Heart right ventricle (tissue), 16 donors: ENCODE measurements around the gene CEP135. TPM values are rescaled to one million over a fixed set of nuclear protein-coding genes. Genes with fewer than 3 reads are reported as not detected.

Source experiments
- ATAC-seq, 8 donors: fragments of 200-7000 bp; cut with Tn5 transposase; one replicate each; pipeline ENCODE4 v1.9.1; 2020; ENCODE audit warnings: mild to moderate bottlenecking in 8 of 8, moderate library complexity in 8 of 8, moderate number of reproducible peaks in 1 of 8
- DNase-seq, 2 donors: peaks; one replicate each; pipeline ENCODE4 v3.0.0-alpha.2; 2020
- H3K27ac ChIP-seq, 10 donors: fragments of 200-600 bp; sonication (generic) in 2 of 10; one replicate each; pipeline versions ENCODE4 v1.5.0 to v1.8.0; 2020 to 2022; ENCODE audit warnings: mild to moderate bottlenecking in 3 of 10
- H3K27me3 ChIP-seq, 7 donors: fragments of 200-600 bp; one replicate each; pipeline ENCODE4 v1.8.0; 2021 to 2022; ENCODE audit warnings: mild to moderate bottlenecking in 2 of 7
- H3K36me3 ChIP-seq, 9 donors: fragments of 200-600 bp; sonication (generic) in 1 of 9; one replicate each; pipeline versions ENCODE4 v1.5.0 to v1.8.0; 2020 to 2022; ENCODE audit warnings: mild to moderate bottlenecking in 2 of 9
- H3K4me1 ChIP-seq, 9 donors: fragments of 200-600 bp; sonication (generic) in 1 of 9; one replicate each; pipeline versions ENCODE4 v1.5.0 to v1.8.0; 2020 to 2022; ENCODE audit warnings: mild to moderate bottlenecking in 4 of 9
- H3K4me3 ChIP-seq, 10 donors: fragments of 200-600 bp; sonication (generic) in 2 of 10; one replicate each; pipeline versions ENCODE4 v1.5.0 to v1.8.0; 2020 to 2022; ENCODE audit warnings: mild to moderate bottlenecking in 7 of 10, moderate library complexity in 2 of 10
- H3K9me3 ChIP-seq, 11 donors: fragments of 200-600 bp in 10 of 11; sonication (generic) in 2 of 11; one replicate each; pipeline versions ENCODE4 v1.5.0 to v1.8.0; 2013 to 2022; ENCODE audit warnings: mild to moderate bottlenecking in 2 of 11, control low read depth in 1 of 11, moderate library complexity in 1 of 11
- WGBS, 2 donors: extraction: QIAGEN DNeasy Blood & Tissue Kit; methylation state at CpG; one replicate each; pipeline ENCODE4 v1.1.7; 2013; ENCODE audit warnings: inconsistent platforms in 1 of 2; 5-methylcytosine and 5-hydroxymethylcytosine counted together
- intact Hi-C, 10 donors: fragments of 100-400 bp; cut with DNase I; formaldehyde crosslinking; loops; one replicate each; pipeline versions ENCODE4 v1.11.1 to v1.14.2; 2022
- polyA plus RNA-seq, 2 donors: library from polyadenylated mRNA; stranded (reverse); fragments of 200-250 nt; gene quantifications; one replicate each; pipeline ENCODE4 v1.2.3, GENCODE V29; 2013
- total RNA-seq, 10 donors: library from RNA; stranded (reverse); fragmentation: NEBNext Ultra II Directional in 3 of 10; extraction: Animal tissue kit (Norgen Biotek cat#: 25700) in 3 of 10; gene quantifications; one replicate each; pipeline versions ENCODE4 v1.2.1 to v1.2.4, GENCODE V29; 2021 to 2023
- TF ChIP-seq, protein P1 (sequence below), 9 donors: fragments of 200-600 bp; sonication (generic) in 2 of 9; IDR thresholded peaks; one replicate each; pipeline versions ENCODE4 v1.5.0 to v1.8.0; 2021 to 2022; ENCODE audit warnings: antibody characterized with exemption in 9 of 9, mild to moderate bottlenecking in 5 of 9, moderate library complexity in 1 of 9
- donor health status: Arrhythmogenic right ventricular cardiomyopathy.
- donor health status: ischemic (EF 13 %, LVEDD 7.1; RV severe dilation, severe dysfunction).
- donor health status: healthy with polysubstance abuse.
- donor health status: DM: no; HTN: yes; CAD: no.
- donor health status: DM: no; HTN: no; CAD: no.
- donor health status: ischemic (EF 25% LVEDD 6.9; RV normal size, moderate dysfunction).
- donor health status: ischemic (EF 25% LVEDD 5.7; RV mildly dilated, moderate dysfunction).
- donor health status: healthy.
- donor health status: DM: yes; HTN: yes; CAD: no.
- donor health status: Ischemic cardiomyopathy.
- donor health status: ischemic (EF 35%, LVEDD 5.7; RV mildly dilated, moderate dysfunction).
- donor health status: nonischemic (EF 11% LVEDD 7.7; RV severe dilation, severe dysfunction).
- donor health status: DM: yes; HTN: yes; CAD: no.
- donor health status: PGD.
- donor health status: ischemic (EF 29% LVEDD 5.4; RV normal size, mild dysfunction).
- donor health status: nonischemic (EF 23%, LVEDD 6.1; RV moderate dilation, normal function).

The CEP135 gene
- total and polyA plus RNA-seq, 12 donors: 0.90 to 4.0 (median 2.4) TPM

DNA sequence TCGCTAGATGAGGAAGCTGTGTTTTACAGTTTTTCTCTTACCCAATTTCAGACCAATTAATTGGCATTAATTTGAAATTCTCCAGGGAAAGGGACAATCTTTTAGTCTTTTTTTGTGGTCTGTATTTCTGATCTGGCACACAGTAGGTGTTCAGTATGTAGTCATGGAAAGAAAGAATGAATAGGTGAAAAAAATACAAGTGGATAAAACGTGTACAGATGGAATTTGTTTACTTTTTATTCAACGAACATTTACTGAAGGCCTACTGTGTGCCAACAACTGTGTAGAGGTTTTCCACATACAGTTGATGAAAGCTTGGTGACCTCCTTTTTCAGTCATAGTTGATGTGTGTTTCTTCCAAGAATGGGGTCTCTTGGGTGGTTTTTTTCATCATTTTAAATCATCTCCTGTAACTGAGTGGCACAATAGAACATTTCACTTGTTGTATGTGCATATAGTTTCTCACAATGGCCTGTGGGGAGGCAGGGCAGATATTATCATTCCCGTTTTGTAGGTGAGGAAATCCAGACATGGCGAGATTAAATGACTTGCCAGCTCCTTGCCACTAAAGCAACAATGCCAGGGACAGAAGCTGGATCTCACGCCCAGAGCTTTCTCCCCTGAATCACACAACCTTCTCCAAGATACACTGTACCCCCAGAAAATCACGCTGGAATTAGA lies 102.4 kb downstream of the CEP135 start:
- Histone ChIP-seq H3K4me3 (no peak overlapping the region), H3K36me3 (no peaks in the 10 kb centered on the region), H3K9me3 (no peaks in the 10 kb centered on the region), H3K27me3 (peaks cover 0 to 79% (median 64%) of the 10 kb centered on the region in 7 donors), H3K4me1 (peaks cover 0 to 13% (median 7%) of the 10 kb centered on the region in 9 donors), H3K27ac (no peak overlapping the region)
- ATAC-seq (no peak), DNase-seq (no peak)
- 79 to 84% methylated on average over 7 of the region's 7 CpGs for WGBS, 2 donors
- intact Hi-C loops: no loop called here
- TF ChIP-seq, protein P1, sequence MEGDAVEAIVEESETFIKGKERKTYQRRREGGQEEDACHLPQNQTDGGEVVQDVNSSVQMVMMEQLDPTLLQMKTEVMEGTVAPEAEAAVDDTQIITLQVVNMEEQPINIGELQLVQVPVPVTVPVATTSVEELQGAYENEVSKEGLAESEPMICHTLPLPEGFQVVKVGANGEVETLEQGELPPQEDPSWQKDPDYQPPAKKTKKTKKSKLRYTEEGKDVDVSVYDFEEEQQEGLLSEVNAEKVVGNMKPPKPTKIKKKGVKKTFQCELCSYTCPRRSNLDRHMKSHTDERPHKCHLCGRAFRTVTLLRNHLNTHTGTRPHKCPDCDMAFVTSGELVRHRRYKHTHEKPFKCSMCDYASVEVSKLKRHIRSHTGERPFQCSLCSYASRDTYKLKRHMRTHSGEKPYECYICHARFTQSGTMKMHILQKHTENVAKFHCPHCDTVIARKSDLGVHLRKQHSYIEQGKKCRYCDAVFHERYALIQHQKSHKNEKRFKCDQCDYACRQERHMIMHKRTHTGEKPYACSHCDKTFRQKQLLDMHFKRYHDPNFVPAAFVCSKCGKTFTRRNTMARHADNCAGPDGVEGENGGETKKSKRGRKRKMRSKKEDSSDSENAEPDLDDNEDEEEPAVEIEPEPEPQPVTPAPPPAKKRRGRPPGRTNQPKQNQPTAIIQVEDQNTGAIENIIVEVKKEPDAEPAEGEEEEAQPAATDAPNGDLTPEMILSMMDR (IDR thresholded peaks at IDR 0.05): no peak

DNA sequence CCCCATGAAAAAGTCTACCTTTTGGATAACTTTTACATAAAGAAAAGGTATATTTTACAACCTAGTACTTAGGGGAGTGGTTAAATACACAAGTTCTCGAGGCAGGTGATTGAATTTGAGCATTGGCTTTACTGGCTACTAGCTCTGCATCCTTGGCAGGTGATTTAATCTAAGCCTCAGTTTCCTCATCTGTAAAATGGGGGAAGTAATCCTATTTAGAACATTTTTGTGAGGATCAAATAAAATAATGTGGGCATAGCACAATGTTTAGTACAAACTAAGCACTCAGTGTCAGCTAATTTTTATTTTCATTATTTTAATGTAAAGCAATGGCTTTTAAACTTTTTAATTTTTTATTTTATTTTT lies 102.9 kb downstream of the CEP135 start:
- no peaks in the 10 kb centered on the region for H3K36me3 ChIP-seq
- H3K4me1 ChIP-seq: peaks cover 0 to 13% (median 7%) of the 10 kb centered on the region in 9 donors
- DNase-seq (no peak), ATAC-seq (no peak)
- WGBS, 2 donors: 94 to 98% methylated on average over 1 of the region's 1 CpG
- H3K4me3 ChIP-seq: no peak overlapping the region
- intact Hi-C loops: no loop called here
- H3K27me3 ChIP-seq: peaks cover 0 to 77% (median 67%) of the 10 kb centered on the region in 7 donors
- H3K9me3 ChIP-seq: no peaks in the 10 kb centered on the region
- TF ChIP-seq, protein P1 (IDR thresholded peaks at IDR 0.05): no peak
- no peak overlapping the region for H3K27ac ChIP-seq

DNA sequence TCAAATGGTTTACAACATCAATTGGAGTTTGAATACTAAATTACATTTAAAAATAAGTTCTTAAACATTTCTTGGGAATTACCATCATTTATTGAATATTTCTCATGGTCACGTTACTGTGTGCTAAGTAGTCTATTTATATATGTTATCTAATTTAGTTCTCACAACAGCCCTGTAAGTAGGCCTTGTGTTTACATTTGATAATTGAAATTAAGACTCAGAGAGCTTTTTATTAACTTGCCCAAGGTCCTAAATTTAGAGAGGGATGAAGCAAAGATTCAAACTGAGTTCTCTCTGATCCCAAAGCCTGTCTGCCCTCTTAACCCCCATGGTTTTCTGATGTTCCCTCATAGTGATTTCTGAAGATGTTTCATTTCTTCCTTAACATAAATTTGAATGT lies 103.7 kb downstream of the CEP135 start:
- intact Hi-C loops: no loop called here
- no peak overlapping the region for H3K27ac ChIP-seq
- H3K4me3 ChIP-seq: no peak overlapping the region
- no peak for ATAC-seq
- 69 to 90% methylated on average over 1 of the region's 1 CpG for WGBS, 2 donors
- peaks cover 0 to 13% (median 7%) of the 10 kb centered on the region in 9 donors for H3K4me1 ChIP-seq
- no peaks in the 10 kb centered on the region for H3K36me3 ChIP-seq
- DNase-seq: no peak
- H3K9me3 ChIP-seq: no peaks in the 10 kb centered on the region
- H3K27me3 ChIP-seq: peaks cover 0 to 81% (median 64%) of the 10 kb centered on the region in 7 donors
- TF ChIP-seq, protein P1 (IDR thresholded peaks at IDR 0.05): no peak

DNA sequence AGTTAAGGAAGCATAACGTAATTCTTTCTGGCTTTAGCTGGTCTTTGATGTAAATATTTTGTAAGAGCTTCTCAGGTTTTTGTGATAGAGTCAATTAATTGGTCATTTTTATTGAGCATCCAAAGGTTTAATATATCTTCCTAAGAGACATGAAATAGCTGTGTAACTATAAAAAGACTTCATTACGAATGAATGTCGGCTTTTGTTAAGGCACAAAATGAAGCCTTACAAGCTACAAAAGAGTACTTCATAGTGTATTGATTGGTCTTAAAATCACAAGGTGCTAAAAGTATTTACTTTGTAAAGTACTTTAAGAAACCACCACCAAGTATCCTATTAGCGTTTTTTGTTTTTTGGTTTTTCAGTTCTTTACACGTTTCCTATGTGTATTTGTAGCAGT lies 104.2 kb downstream of the CEP135 start:
- no peaks in the 10 kb centered on the region for H3K9me3 ChIP-seq
- H3K36me3 ChIP-seq: no peaks in the 10 kb centered on the region
- H3K27ac ChIP-seq: no peak overlapping the region
- no peak overlapping the region for H3K4me3 ChIP-seq
- TF ChIP-seq, protein P1 (IDR thresholded peaks at IDR 0.05): no peak
- no peak for DNase-seq
- no peak for ATAC-seq
- WGBS, 2 donors: 91 to 96% methylated on average over 5 of the region's 5 CpGs
- intact Hi-C loops: no loop called here
- peaks cover 0 to 83% (median 59%) of the 10 kb centered on the region in 7 donors for H3K27me3 ChIP-seq
- H3K4me1 ChIP-seq: peaks cover 0 to 13% (median 7%) of the 10 kb centered on the region in 9 donors
